Immature natural killer cell (primary cell): ENCODE measurements around the gene PACRG. TPM values are rescaled to one million over a fixed set of nuclear protein-coding genes. Genes with fewer than 3 reads are reported as not detected.

ENCODE experiments used
- DNase-seq, 3 donors: peaks; one replicate each; pipeline ENCODE4 v3.0.0; 2022; ENCODE audit warnings: mixed read lengths in 1 of 3
- H3K27ac Mint-ChIP-seq, 6 donors: one replicate each; pipeline ENCODE4 v1.8.0; 2020; ENCODE audit warnings: mixed read lengths in 6 of 6, mild to moderate bottlenecking in 5 of 6, inconsistent platforms in 4 of 6, moderate library complexity in 3 of 6
- H3K27me3 Mint-ChIP-seq, 3 donors: one replicate each; pipeline ENCODE4 v1.8.0; 2020 to 2021; ENCODE audit warnings: low read depth in 3 of 3, mild to moderate bottlenecking in 3 of 3, mixed read lengths in 3 of 3, moderate library complexity in 3 of 3, inconsistent platforms in 1 of 3
- H3K36me3 Mint-ChIP-seq, 3 donors: one replicate each; pipeline ENCODE4 v1.8.0; 2020; ENCODE audit warnings: mixed read lengths in 3 of 3, inconsistent platforms in 2 of 3, mild to moderate bottlenecking in 2 of 3
- H3K4me1 Mint-ChIP-seq, 2 donors: one replicate each; pipeline ENCODE4 v1.8.0; 2020; ENCODE audit warnings: inconsistent platforms in 2 of 2, mild to moderate bottlenecking in 2 of 2, mixed read lengths in 2 of 2, moderate library complexity in 1 of 2
- H3K4me3 Mint-ChIP-seq, 5 donors: one replicate each; pipeline ENCODE4 v1.8.0; 2020; ENCODE audit warnings: mild to moderate bottlenecking in 5 of 5, mixed read lengths in 5 of 5, inconsistent platforms in 3 of 5, moderate library complexity in 3 of 5
- H3K9me3 Mint-ChIP-seq, 6 donors: one replicate each; pipeline ENCODE4 v1.8.0; 2020; ENCODE audit warnings: mild to moderate bottlenecking in 6 of 6, mixed read lengths in 6 of 6, inconsistent platforms in 4 of 6, moderate library complexity in 3 of 6
- polyA plus RNA-seq, 3 donors: library from polyadenylated mRNA; unstranded; fragments of 300-500 nt; fragmentation: Illumina TruSeq; gene quantifications; one replicate each; pipeline ENCODE4 v1.2.3, GENCODE V29; 2021

PACRG gene
- polyA plus RNA-seq, 3 donors from 2014 or later: not detected

GRCh38 chr6:163127587-163127986 is 399.8 kb downstream of the PACRG start:
- peaks cover 0 to 6% (median 2%) of the 10 kb centered on the region in 3 donors for H3K27me3 Mint-ChIP-seq
- H3K36me3 Mint-ChIP-seq: no peaks in the 10 kb centered on the region

GRCh38 chr6:163128324-163128723 is 400.6 kb downstream of the PACRG start:
- no peaks in the 10 kb centered on the region for H3K9me3 Mint-ChIP-seq
- no peak overlapping the region for H3K4me3 Mint-ChIP-seq
- no peak overlapping the region for H3K27ac Mint-ChIP-seq
- H3K27me3 Mint-ChIP-seq: peaks cover 0 to 6% (median 2%) of the 10 kb centered on the region in 3 donors
- H3K36me3 Mint-ChIP-seq: no peaks in the 10 kb centered on the region
- no peak for DNase-seq
- H3K4me1 Mint-ChIP-seq: no peaks in the 10 kb centered on the region

More at GRCh38 chr6:163127587-163127986, 399.8 kb downstream of the PACRG start:
- H3K27ac Mint-ChIP-seq: no peak overlapping the region
- DNase-seq: no peak
- no peaks in the 10 kb centered on the region for H3K9me3 Mint-ChIP-seq
- H3K4me3 Mint-ChIP-seq: no peak overlapping the region
- H3K4me1 Mint-ChIP-seq: no peaks in the 10 kb centered on the region

GRCh38 chr6:163132050-163132750 is 404.4 kb downstream of the PACRG start:
- peaks cover 0 to 6% (median 2%) of the 10 kb centered on the region in 3 donors for H3K27me3 Mint-ChIP-seq
- DNase-seq: no peak
- no peaks in the 10 kb centered on the region for H3K4me1 Mint-ChIP-seq
- no peak overlapping the region for H3K27ac Mint-ChIP-seq
- H3K4me3 Mint-ChIP-seq: no peak overlapping the region
- peaks cover 0 to 1% (median 0%) of the 10 kb centered on the region in 6 donors for H3K9me3 Mint-ChIP-seq
- H3K36me3 Mint-ChIP-seq: no peaks in the 10 kb centered on the region

DNA sequence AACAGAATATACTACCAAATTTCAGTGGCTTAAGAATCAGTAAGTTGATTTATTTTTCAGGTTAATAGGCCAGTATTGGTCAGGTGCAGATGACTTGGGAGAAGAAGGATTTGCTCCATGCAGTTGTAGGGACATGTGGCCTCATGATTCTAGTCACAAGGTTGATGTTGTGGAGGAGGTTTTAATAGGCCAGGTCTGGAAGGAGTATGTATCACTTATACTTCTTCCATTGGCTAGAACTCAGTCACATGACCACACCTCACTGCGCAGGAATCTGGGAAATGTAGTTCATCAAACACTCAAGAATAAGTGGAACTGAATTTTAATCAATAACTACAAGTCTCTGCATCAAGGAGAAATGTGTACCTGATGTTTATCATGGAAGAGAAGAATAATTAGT is 405.2 kb downstream of the PACRG start:
- Mint-ChIP-seq H3K4me1 (no peaks in the 10 kb centered on the region), H3K27ac (no peak overlapping the region), H3K36me3 (no peaks in the 10 kb centered on the region), H3K27me3 (peaks cover 0 to 6% (median 2%) of the 10 kb centered on the region in 3 donors), H3K9me3 (peaks cover 0 to 1% (median 0%) of the 10 kb centered on the region in 6 donors), H3K4me3 (no peak overlapping the region)
- no peak for DNase-seq

GRCh38 chr6:163133691-163134090 is 405.9 kb downstream of the PACRG start:
- peaks cover 0 to 9% (median 2%) of the 10 kb centered on the region in 3 donors for H3K27me3 Mint-ChIP-seq
- H3K4me1 Mint-ChIP-seq: no peaks in the 10 kb centered on the region
- no peak overlapping the region for H3K4me3 Mint-ChIP-seq
- DNase-seq: no peak
- peaks cover 0 to 1% (median 0%) of the 10 kb centered on the region in 6 donors for H3K9me3 Mint-ChIP-seq
- no peak overlapping the region for H3K27ac Mint-ChIP-seq
- H3K36me3 Mint-ChIP-seq: no peaks in the 10 kb centered on the region

DNA sequence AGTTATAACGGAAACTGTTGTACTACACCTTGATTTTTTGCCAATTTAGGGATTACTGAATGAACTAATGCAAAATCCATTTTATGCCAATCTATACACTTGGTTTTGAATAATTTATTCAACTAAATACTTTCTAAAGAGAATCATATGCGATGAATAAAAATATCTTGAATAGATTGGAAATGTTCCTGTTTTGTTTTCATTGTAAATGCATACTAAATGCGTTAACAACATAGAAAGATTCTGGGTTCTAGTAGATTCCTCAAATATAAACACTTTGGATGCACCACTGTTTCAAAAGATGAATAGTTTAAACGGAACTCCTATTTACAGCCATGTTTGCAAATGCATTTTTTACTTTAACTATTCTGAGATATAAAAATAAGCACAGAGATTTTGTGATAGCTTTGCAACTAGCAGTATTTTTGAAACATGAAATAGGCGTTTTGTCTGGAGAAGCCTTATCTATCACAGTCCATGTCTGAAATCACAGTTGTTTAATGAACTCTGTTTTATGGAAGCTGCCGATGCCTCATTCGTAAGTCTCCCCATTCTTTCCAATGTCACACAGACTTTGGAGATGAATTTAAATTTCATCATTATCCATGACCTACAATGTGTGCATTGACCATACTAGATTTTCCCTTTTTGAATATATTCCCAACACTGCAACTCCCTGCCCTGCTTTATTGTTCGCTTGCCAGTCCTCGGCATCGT is 409.1 kb downstream of the PACRG start:
- no peak for DNase-seq
- Mint-ChIP-seq H3K9me3 (peaks cover 0 to 3% (median 0%) of the 10 kb centered on the region in 6 donors), H3K4me1 (no peaks in the 10 kb centered on the region), H3K27me3 (peaks cover 0 to 6% (median 1%) of the 10 kb centered on the region in 3 donors), H3K27ac (no peak overlapping the region), H3K36me3 (no peaks in the 10 kb centered on the region), H3K4me3 (no peak overlapping the region)

DNA sequence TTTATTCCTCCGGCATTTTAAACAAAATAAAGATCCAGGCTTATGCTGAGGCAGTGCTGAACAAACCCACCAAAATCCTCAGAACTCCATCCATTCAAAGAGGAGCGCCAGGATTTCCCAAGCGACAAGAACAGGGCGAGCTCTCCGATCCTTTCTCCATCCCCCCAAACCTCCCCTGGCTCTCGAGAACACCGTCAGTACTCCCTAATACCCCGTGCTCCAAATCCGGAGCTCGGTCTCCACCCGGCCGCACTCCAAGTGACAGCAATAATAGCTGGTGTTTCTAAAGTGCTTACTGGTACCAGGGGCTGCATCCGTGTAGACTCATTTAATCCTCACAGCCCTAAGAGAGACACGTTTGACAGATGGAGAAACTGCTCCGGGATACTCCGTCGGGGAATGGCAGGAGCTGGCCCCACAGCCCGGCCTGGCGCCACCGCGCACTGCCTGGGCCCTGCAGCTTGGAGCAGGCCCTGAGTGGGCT is 409.7 kb downstream of the PACRG start:
- no peak overlapping the region for H3K4me3 Mint-ChIP-seq
- H3K27me3 Mint-ChIP-seq: peaks cover 0 to 8% (median 1%) of the 10 kb centered on the region in 3 donors
- no peak overlapping the region for H3K27ac Mint-ChIP-seq
- H3K9me3 Mint-ChIP-seq: peaks cover 0 to 3% (median 0%) of the 10 kb centered on the region in 6 donors
- DNase-seq: no peak
- no peaks in the 10 kb centered on the region for H3K4me1 Mint-ChIP-seq
- H3K36me3 Mint-ChIP-seq: no peaks in the 10 kb centered on the region

GRCh38 chr6:163146036-163146435 is 418.3 kb downstream of the PACRG start:
- no peaks in the 10 kb centered on the region for H3K36me3 Mint-ChIP-seq
- peaks cover 1 to 11% (median 3%) of the 10 kb centered on the region in 3 donors for H3K27me3 Mint-ChIP-seq
- no peaks in the 10 kb centered on the region for H3K9me3 Mint-ChIP-seq
- no peaks in the 10 kb centered on the region for H3K4me1 Mint-ChIP-seq
- no peak for DNase-seq
- H3K4me3 Mint-ChIP-seq: no peak overlapping the region
- no peak overlapping the region for H3K27ac Mint-ChIP-seq

DNA sequence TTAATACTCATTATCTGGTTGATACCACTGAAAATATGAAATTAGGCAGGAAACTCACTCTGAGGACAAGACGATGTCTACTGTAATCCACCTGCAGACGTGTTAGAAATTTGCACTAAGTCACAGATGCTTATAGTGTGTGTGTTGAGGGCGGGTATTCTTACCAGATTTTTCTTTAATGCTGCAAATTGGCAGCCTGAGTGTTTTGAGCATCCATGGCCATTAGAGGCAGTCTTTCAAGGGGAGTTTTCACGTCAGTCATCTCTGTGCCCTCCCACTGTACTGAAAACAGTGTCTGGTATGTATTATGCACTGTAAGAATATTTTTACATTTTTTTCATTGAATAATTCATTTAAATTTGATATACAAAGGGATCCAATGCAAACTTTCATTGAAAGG is 420.2 kb downstream of the PACRG start:
- no peak for DNase-seq
- H3K4me1 Mint-ChIP-seq: no peaks in the 10 kb centered on the region

GRCh38 chr6:163148451-163149278 is 420.9 kb downstream of the PACRG start:
- H3K36me3 Mint-ChIP-seq: no peaks in the 10 kb centered on the region
- H3K4me1 Mint-ChIP-seq: no peaks in the 10 kb centered on the region
- no peak overlapping the region for H3K4me3 Mint-ChIP-seq
- no peak overlapping the region for H3K27ac Mint-ChIP-seq
- peaks cover 1 to 7% (median 6%) of the 10 kb centered on the region in 3 donors for H3K27me3 Mint-ChIP-seq
- no peak for DNase-seq
- peaks cover 0 to 2% (median 0%) of the 10 kb centered on the region in 6 donors for H3K9me3 Mint-ChIP-seq

More for the DNA sequence above, 420.2 kb downstream of the PACRG start:
- H3K27me3 Mint-ChIP-seq: peaks cover 1 to 7% (median 6%) of the 10 kb centered on the region in 3 donors
- H3K4me3 Mint-ChIP-seq: no peak overlapping the region
- H3K36me3 Mint-ChIP-seq: no peaks in the 10 kb centered on the region
- H3K27ac Mint-ChIP-seq: no peak overlapping the region
- H3K9me3 Mint-ChIP-seq: peaks cover 0 to 2% (median 0%) of the 10 kb centered on the region in 6 donors

- H3K4me1 Mint-ChIP-seq: no peaks in the 10 kb centered on the region
- H3K9me3 Mint-ChIP-seq: peaks cover 0 to 2% (median 0%) of the 10 kb centered on the region in 6 donors
- no peak overlapping the region for H3K27ac Mint-ChIP-seq
- no peak for DNase-seq
- H3K4me3 Mint-ChIP-seq: no peak overlapping the region
- peaks cover 1 to 7% (median 6%) of the 10 kb centered on the region in 3 donors for H3K27me3 Mint-ChIP-seq
- no peaks in the 10 kb centered on the region for H3K36me3 Mint-ChIP-seq
These were observed 421.6 kb downstream of the PACRG start for GRCh38 chr6:163149279-163149848.

GRCh38 chr6:163151212-163151611 is 423.4 kb downstream of the PACRG start:
- no peak overlapping the region for H3K4me3 Mint-ChIP-seq
- H3K4me1 Mint-ChIP-seq: no peaks in the 10 kb centered on the region
- peaks cover 2 to 10% (median 7%) of the 10 kb centered on the region in 3 donors for H3K27me3 Mint-ChIP-seq
- no peak for DNase-seq
- peaks cover 0 to 2% (median 0%) of the 10 kb centered on the region in 6 donors for H3K9me3 Mint-ChIP-seq
- no peak overlapping the region for H3K27ac Mint-ChIP-seq
- H3K36me3 Mint-ChIP-seq: no peaks in the 10 kb centered on the region

DNA sequence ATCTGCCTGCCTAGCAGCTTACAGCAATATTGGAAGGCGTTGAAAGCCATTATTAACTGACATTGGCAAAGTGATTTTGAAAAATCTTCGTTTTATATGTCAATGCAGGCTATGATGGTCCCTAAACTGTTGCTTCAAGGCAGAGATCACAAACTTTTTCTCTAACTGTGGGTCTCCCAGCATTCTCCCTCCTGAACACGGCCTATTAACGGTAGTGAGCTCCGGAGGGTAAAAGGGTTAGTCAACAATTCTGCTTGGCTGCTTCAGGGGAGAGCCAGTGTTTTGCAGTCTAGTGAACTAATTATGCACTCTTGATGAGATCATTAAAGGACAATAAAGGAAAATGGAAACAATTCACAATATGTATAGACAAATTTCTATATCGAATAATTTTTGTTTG is 424.9 kb downstream of the PACRG start:
- H3K9me3 Mint-ChIP-seq: peaks cover 0 to 2% (median 0%) of the 10 kb centered on the region in 6 donors
- no peak overlapping the region for H3K27ac Mint-ChIP-seq
- no peak overlapping the region for H3K4me3 Mint-ChIP-seq
- H3K36me3 Mint-ChIP-seq: no peaks in the 10 kb centered on the region
- no peaks in the 10 kb centered on the region for H3K4me1 Mint-ChIP-seq
- no peak for DNase-seq
- peaks cover 3 to 13% (median 9%) of the 10 kb centered on the region in 3 donors for H3K27me3 Mint-ChIP-seq
